Inflammatory macrophage treated with lipopolysaccharide for 1 hour (primary cell): ENCODE measurements around the gene TRIM6.
"Not testable (repeated sequence)": the region's sequence is repeated elsewhere in the genome, so short reads cannot be mapped to it uniquely, and the experiment has no call there.

Experiments
- DNase-seq, 2 donors: peaks; one replicate each; pipeline ENCODE4 v3.0.0-alpha.2; 2020 to 2022

Gene TRIM6

DNA sequence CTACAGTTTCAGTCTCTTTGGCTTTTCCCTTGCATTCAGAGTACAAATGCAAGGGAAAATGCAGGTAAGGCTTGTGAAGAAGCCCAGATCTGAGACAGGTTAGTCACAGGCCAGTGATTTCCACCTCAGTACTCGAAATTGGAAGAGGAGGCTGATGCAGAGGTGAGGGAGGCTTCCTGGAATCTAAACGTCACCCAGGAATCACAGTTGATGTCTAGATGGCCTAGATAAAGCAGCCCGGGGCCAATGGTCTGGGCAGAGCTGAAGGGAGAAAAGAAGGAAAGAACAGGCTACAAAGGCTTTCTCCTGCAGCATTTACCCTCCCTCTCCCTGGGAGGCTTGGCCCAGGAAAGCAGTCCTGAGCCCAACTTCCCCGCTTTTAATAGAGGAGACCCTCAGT, 8.5 kb downstream of the TRIM6 start:
- no peak for DNase-seq

DNA sequence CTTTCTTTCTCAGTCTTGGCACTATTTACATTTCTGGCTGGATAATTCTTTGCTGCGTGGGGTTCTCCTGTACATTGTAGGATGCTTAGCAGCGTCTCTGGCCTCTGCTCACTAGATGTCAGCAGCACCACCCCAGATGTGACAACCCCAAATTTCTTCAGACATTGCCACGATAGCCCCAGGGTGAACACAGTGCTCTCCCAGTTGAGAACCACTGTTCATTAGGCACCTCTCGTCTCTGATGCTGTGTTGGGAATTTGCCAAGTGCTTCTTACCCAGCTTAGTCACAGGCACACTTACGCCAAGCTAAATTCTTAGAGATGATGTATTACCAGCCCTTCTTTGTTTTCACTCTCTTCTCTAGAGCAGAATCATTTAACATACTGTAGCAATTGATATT, 9.4 kb downstream of the TRIM6 start:
- DNase-seq = no peak

DNA sequence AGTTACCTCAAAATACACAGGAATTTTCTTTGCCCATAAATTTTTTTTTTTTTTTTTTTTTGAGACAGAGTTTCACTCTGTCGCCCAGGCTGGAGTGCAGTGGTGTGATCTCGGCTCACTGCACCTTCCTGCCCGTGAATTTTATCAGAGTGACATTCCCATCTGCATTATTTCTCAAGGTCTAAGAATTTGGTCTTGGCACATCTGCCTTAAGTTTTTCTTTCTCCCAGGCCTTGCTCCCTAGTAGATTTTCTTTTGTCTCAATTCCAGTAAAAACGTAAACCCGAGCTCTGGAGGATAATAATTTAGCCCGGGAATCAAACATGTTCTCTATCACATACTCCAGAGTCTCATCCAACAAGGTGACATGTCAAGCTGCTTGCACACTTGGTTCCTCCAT, 12.4 kb downstream of the TRIM6 start:
- no peak for DNase-seq

DNA sequence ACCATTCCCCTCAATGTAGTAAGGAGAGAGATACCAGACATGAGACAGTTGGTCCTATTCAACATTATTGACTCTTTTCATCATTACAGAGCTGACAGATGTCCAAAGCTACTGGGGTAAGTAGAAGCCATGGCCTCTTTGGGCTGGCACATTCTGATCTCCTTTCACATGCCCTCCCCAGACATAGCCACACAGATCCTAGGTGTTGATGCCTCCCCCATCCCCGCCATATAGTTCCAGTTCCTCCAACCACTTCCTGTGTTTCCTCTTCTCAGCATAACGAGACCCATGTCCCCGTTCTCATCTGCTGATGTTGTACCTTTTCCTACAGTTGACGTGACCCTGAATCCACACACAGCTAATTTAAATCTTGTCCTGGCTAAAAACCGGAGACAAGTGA, 14.0 kb downstream of the TRIM6 start:
- no peak for DNase-seq

DNA sequence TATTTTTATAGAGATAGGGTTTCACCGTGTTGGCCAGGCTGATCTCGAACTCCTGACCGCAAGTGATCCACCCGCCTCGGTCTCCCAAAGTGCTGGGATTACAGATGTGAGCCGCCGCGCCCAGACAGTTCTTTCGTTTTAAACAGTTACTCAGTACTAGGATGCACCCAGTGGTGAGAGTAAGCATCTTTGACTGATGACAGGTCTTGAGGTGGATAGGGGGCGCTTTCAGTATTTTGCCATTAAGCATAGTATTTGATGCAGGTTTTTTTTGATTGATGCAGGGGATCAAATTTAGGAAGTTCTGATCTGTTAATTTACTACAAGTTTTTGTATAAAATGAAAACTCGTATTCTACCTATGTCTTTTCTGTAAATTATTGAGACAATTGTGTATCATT, 15.2 kb downstream of the TRIM6 start:
- DNase-seq = no peak

DNA sequence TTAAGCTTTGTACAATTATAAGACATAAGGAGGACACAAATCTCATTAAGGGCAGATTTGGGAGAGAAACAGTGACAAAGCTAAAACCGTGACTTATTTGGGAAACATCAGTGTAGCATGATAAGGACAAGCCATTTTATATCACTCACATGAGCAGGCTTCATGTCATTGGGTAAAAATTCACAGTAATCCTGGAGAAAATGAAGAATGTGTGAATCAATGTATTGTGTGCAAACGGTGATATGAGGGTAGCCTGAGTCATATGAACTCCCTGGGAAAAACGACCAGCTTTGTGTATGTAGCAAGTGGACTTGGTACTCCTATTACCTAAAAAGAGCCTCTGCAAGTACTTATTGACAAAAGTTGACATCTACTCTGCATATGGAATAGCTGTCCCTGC, 22.4 kb downstream of the TRIM6 start:
- DNase-seq = no peak

DNA sequence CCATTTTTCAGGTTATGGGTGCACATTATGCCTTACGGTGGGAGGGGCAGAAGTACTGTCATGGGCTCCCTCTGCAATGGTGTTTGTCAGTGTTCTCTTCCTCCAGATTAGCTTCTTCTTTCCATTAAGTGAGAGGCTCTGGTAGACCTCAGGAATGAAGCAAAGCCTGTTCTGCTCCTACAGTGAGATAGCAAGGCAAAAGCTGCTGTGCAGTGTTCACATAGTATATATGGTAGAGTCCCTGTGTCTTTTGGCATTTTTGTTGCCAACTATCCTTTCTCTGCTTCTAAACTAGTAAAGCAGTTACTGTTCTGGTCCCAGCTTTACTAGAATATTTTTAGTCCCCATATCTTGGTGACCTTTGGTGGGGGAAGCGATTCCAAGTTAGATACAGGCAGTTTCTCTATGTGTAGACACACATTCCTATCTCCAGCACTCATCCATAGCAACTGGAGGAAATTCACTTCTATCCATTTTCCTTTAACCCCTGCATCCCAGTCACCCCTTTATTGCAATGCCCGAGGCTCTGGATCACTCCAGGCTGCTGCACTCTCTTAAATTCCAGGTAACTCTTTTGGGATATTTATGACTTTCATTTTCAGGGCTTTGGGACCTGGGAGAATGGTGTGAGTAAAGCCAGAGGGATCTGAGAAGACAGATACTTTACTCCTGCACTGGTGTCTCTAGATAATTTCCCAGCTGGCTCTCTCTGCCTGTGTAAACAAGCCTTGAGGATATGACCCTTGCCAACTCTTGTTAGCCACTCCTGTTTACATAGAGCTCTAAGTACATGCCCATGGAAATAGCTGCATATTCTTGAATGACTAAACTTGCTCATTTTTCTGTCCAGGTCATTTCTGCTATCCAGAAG, 24.4 kb downstream of the TRIM6 start:
- DNase-seq = no peak

DNA sequence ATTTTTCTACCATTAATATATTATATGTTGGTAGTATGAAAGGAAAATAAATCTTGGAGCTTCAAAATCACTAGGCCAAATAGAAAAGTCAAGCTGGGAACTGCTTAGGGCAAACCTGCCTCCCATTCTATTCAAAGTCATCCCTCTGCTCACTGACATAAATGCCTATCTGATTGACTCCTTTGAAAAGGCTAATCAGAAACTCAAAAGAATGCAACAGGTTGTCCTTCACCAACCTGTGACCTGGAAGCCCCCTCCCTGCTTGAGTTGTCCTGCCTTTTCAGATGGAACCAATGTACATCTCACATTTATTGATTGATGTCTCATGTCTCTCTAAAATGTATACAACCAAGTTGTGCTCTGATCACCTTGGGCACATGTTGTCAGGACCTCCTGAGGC, 25.1 kb downstream of the TRIM6 start:
- DNase-seq = no peak

DNA sequence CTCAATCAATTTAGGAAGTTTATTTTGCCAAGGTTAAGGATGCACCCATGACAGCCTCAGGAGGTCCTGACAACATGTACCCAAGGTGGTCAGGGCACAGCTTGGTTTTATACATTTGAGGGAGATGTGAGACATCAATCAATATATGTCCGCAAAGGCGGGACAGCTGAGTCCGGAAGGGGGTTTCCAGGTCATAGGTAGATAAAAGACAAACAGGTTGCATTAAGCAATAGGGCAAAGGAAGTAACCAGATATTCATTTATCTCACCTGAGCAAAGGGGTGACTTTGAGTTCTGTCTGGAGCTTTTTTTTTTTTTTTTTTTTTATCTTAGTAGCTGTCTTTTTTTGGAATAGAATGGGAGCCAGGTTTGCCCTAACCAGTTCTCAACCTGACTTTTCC, 26.4 kb downstream of the TRIM6 start:
- DNase-seq = no peak

DNA sequence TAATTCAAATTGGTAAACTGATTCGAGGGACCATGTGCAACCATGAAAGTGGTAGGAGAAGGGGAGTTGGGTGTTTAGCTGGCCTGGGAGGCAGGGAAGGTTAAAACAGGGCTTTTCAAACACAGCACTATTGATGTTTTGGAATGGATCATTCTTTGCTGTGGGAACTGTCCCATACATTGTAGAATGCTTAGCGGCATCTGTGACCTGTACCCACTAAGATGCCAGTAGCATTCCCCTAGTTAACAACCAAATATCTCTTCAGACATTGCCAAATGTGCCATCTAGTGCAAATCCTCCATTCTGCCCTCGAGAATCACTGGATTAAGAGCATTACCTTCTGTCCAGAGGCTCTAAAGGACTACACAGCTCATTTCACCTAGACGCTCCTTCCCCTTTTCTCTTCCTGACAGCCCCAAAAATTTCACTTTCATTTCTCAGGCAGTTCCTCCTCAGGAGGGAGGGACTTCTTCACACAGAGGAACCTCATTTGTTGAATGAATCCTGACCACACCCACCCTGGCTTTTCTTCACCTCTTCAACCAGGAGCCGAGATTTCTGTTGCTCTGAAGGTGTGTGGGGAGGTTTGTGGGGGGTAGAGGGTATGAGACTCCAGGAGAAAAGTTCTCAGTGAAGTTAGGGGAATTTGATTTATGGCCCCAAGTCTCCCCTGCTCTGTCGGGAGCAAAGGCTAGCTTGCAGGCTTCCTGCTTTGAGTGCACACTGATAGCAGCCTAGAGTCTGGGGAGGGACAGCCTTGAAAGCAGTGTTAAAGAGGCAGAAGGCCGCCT, 28.2 kb downstream of the TRIM6 start, which contains the start of gene TRIM34:
TSS of gene TRIM34 (plus strand) at position 513 of the 791 bp plus-strand sequence. CDS start 7,331 bp downstream, outside the sequence.
- peak; percentile 83 to 95 for DNase-seq

DNA sequence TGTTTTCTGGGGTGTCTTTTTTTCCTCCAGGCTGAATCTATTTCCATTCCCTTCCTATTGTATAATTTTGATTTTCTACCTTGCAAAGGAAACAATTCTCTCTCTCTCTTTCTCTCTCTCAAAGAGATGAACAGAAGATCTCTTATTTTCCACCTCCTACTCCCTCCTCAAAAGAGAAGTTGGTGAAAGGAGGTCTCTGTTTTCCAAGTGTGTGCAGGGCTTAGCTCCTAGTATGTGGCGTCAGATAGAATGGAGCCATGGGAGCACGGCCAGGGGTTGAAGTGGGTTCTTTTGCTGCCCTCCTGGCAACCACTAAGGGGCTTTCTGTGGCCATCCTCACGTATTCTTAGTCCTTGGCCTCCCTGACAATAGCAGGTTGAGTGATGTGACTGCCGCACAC, 28.8 kb downstream of the TRIM6 start:
- DNase-seq = no peak

DNA sequence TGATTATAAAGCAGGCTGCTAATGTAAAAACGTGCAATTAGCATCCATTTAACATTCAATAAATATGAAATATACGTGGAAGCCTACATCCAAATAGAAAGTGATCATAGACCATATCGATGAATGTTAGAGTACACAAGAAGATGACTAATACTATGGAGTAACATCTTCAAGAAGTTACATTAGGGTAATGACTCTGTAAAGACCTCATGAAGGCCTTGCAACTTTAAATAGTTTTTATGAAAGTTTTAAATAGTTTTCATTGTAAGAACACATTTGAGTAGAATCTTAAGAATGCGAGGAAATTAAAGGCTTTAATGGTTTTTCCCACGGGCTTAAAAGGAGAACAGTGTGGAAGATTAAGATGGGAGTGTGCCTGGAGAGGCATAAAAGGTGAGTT, 29.8 kb downstream of the TRIM6 start:
- DNase-seq = peak; percentile 61 to 62

DNA sequence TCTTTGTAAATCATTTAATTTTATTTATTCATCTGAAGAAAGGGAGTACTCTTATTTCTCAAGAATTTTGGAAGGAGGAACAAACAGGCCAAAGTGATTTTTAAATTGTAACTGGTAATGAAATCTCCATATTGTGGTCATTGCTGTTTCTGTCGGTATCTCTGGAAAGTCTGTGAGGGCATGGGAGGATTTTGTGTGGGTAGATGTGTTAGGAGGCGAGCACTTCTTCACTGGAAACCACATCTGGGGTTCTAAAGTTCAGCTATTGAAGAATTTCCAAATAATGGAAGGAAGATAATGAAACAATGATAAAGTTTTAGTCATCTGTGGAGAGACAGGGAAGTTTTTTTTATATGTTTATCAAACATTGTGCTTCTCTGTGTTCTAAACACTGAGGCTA, 35.0 kb downstream of the TRIM6 start:
- DNase-seq = peak; percentile 81 to 87

DNA sequence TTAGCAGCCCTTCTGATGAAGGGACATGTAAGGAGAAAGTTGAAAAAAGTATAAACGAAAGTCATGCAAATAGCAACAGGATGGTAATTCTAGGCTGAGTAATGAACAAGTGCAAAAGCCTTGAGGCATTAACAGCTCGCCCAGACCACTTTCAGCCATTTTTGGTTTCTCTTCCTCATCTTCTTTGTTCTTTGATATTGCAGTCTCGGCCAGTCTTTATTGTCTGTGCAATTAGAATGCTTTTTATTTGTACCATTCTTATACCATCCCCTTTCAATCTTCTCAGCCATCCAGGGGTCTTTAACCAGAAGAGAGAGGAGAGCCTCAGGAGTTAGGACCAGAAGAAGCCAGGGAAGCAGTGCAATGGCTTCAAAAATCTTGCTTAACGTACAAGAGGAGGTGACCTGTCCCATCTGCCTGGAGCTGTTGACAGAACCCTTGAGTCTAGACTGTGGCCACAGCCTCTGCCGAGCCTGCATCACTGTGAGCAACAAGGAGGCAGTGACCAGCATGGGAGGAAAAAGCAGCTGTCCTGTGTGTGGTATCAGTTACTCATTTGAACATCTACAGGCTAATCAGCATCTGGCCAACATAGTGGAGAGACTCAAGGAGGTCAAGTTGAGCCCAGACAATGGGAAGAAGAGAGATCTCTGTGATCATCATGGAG, 35.7 kb downstream of the TRIM6 start:
- DNase-seq = peak; percentile 51 to 53

DNA sequence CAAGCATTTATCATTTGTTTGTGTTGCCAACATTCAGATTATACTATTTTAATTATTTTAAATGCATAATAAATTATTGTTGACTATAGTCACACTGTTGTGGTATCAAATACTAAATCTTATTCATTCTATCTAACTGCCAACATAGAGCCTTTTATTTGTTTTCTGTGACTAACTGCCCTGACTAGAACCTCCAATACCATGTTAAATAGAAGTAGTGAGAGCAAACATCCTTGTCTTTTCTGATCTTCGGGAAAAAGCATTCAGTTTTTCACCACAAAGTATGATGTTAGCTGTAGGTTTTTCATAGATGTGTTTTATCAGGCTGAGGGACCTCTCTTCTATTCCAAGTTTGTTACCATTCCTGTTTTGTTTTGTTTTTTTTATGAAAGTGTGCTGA, 43.5 kb downstream of the TRIM6 start:
- DNase-seq = no peak

DNA sequence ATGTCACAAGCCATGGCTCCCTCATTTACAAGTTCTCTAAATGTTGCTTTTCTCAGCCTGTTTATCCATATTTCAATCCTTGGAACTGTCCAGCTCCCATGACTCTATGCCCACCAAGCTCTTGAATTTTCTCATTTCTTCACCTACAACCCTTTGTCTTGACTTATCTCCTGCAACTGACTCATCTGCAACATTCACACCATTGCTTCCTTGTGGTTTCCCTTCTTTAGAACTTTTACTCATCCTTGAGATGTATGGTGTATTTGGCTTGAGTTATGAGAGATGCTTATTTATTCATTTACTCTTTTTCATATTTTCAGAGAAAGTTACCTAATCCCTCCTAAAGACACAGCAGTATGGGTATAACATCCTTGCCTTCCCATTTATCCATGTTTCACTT, 47.1 kb downstream of the TRIM6 start:
- no peak for DNase-seq

DNA sequence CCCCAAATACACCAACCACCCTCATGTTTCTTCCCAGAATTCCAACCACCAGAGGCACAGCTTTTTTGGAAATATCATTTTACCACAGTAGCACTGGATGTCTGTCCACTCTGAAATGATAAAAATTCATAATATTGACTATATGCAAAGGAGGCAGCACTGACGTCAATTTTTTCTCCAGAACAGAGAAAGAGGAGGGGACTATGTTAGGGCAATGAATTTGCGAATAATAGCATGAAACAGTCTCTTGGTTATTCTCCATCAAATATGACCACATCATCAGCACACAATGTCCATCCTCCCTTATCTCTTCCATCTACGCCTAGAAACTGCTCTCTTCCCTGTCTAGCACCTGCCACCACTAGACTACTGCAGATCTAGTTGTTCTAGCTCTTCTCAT, 49.7 kb downstream of the TRIM6 start:
- no peak for DNase-seq

DNA sequence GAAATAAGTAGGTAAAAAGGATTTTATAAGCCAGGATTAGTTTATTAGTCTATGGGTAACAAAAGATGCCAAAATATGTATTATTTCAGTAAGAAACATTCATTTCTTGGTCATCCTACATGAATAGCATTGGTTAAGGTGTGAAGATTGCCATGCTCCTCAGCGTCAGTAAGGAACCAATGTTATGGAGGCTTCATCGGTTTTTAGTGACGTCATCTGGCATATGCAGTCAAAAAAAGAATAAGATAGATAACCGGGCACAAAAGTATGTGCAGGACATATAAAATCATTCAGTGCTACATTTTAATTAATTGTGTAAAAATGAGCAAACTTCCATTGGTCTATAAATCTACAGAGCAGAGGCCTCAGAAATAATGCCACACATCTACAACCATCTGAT, 59.0 kb downstream of the TRIM6 start:
- no peak for DNase-seq

DNA sequence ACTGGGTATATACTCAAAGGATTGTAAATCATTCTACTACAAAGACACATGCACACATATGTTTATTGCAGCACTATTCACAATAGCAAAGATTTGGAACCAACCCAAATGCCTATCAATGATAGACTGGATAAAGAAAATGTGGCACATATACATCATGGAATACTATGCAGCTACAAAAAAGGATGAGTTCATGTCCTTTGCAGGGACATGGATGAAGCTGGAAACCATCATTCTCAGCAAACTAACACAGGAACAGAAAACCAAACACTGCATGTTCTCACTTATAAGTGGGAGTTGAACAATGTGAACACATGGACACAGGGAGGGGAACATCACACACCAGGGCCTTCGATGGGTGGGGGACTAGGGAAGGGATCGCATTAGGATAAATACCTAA, 60.5 kb downstream of the TRIM6 start:
- not testable (repeated sequence) for DNase-seq

DNA sequence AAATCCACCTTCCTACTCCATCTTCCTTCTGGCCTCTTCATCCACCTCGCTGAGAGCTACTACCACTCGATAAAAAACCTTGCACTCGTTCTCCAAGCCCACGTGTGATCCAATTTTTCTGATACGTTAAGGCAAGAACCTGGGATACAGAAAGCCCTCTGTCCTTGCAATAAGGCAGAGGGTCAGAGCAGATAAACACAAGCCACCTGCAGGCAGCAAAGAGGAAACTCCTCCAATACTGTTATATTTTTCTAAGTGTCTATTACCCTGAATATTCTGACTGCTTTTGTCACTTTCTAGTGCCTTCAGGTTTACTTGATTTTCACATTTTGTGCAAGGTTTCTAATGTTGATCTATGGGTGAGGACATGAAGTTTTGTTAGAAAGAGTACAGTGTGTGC, 61.9 kb downstream of the TRIM6 start:
- DNase-seq = no peak
